Activated CD4-positive, alpha-beta memory T cell treated with anti-CD3 and anti-CD28 coated beads, Interleukin-2, amount 10 ng/mL, durations not matched to agents 7 days and 5 days (primary cell): ENCODE results near the gene LRRC74B. TPM values are rescaled to one million over a fixed set of nuclear protein-coding genes. Genes with fewer than 3 reads are reported as not detected.

Experiments used
- CTCF ChIA-PET: fragments of 350-600 bp; sonication (Branson Sonifier 250); formaldehyde crosslinking; loops from one replicate; lab custom pipeline; 2021; ENCODE audit warnings: antibody characterized with exemption, inconsistent platforms; lab: Charles Lee
- POLR2A ChIA-PET: fragments of 350-600 bp; sonication (Branson Sonifier 250); formaldehyde crosslinking; loops from one replicate; lab custom pipeline; 2021; ENCODE audit warnings: antibody characterized with exemption; lab: Charles Lee
- DNase-seq: peaks from one replicate; pipeline ENCODE4 v3.0.0-alpha.2; 2020
- H3K27ac Mint-ChIP-seq: one replicate; pipeline ENCODE4 v1.8.0; 2021; ENCODE audit warnings: mild to moderate bottlenecking, mixed read lengths
- H3K27me3 Mint-ChIP-seq: one replicate; pipeline ENCODE4 v1.8.0; 2021; ENCODE audit warnings: mixed read lengths
- H3K36me3 Mint-ChIP-seq: one replicate; pipeline ENCODE4 v1.8.0; 2021; ENCODE audit warnings: low read depth, mixed read lengths
- H3K4me1 Mint-ChIP-seq: one replicate; pipeline ENCODE4 v1.8.0; 2021; ENCODE audit warnings: mixed read lengths
- H3K4me3 Mint-ChIP-seq: one replicate; pipeline ENCODE4 v1.8.0; 2021; ENCODE audit warnings: mild to moderate bottlenecking, mixed read lengths
- H3K9me3 Mint-ChIP-seq: one replicate; pipeline ENCODE4 v1.8.0; 2021; ENCODE audit warnings: mixed read lengths
- total RNA-seq, 2 experiments: library from RNA; stranded (reverse); gene quantifications; one replicate each; pipeline ENCODE4 v1.2.3, GENCODE V29; 2021

LRRC74B gene
- total RNA-seq, 2 experiments from 2014 or later = not detected

- ChIA-PET CTCF (no interaction called here), POLR2A (interaction anchor here (1.9 kb wide), 1 partner anchor 16 kb away, joined by 5 read pairs; the partner anchor contains the start of gene THAP7)
- no peak for DNase-seq
- H3K27ac Mint-ChIP-seq = no peak overlapping the region
- peaks cover 15% of the 10 kb centered on the region for H3K4me1 Mint-ChIP-seq
- H3K36me3 Mint-ChIP-seq = no peaks in the 10 kb centered on the region
- peaks cover 5% of the 10 kb centered on the region for H3K27me3 Mint-ChIP-seq
- no peaks in the 10 kb centered on the region for H3K9me3 Mint-ChIP-seq
- no peak overlapping the region for H3K4me3 Mint-ChIP-seq
Measured at GRCh38 chr22:21018314-21018713, 27.4 kb upstream of the LRRC74B start.

- Mint-ChIP-seq H3K27ac (no peak overlapping the region), H3K9me3 (no peaks in the 10 kb centered on the region), H3K4me3 (no peak overlapping the region), H3K36me3 (no peaks in the 10 kb centered on the region), H3K4me1 (peaks cover 12% of the 10 kb centered on the region), H3K27me3 (peaks cover 5% of the 10 kb centered on the region)
- DNase-seq = no peak
- ChIA-PET POLR2A (interaction anchor here (0.9 to 1.2 kb wide), 2 partner anchors 11 to 18 kb away, joined by 3 to 6 read pairs; partner anchors contain the start of gene THAP7), CTCF (interaction anchor here (0.6 to 1.3 kb wide), 6 partner anchors 14 to 268 kb away, joined by 3 to 5 read pairs (median 4); no protein-coding TSS in a partner anchor)
Measured at GRCh38 chr22:21020802-21021429, 24.8 kb upstream of the LRRC74B start.

GRCh38 chr22:21022507-21022906, 23.2 kb upstream of the LRRC74B start:
- CTCF ChIA-PET = no interaction called here
- Mint-ChIP-seq H3K36me3 (no peaks in the 10 kb centered on the region), H3K27me3 (no peaks in the 10 kb centered on the region), H3K4me3 (no peak overlapping the region), H3K4me1 (peaks cover 11% of the 10 kb centered on the region), H3K27ac (no peak overlapping the region), H3K9me3 (no peaks in the 10 kb centered on the region)
- POLR2A ChIA-PET = no interaction called here
- DNase-seq = no peak

DNA sequence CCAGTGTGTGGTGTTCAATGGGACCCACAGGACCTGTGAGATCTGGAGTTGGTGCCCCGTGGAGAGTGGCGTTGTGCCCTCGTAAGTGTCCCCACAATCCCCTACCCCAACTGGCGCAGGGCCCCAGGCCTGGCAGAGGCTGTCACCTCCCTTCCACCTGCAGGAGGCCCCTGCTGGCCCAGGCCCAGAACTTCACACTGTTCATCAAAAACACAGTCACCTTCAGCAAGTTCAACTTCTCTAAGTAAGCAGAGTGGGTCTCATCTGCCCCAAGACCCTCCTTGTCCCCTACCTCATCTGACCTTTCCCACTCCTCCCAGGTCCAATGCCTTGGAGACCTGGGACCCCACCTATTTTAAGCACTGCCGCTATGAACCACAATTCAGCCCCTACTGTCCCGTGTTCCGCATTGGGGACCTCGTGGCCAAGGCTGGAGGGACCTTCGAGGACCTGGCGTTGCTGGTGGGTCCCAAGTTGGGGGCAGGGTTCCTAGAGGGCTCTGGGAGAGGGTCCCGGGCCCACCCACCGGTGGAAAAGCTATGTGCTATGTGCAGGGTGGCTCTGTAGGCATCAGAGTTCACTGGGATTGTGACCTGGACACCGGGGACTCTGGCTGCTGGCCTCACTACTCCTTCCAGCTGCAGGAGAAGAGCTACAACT, 22.7 kb upstream of the LRRC74B start:
- no peak overlapping the region for H3K4me3 Mint-ChIP-seq
- no peaks in the 10 kb centered on the region for H3K36me3 Mint-ChIP-seq
- no peak overlapping the region for H3K27ac Mint-ChIP-seq
- POLR2A ChIA-PET = no interaction called here
- CTCF ChIA-PET = no interaction called here
- H3K9me3 Mint-ChIP-seq = no peaks in the 10 kb centered on the region
- peaks cover 11% of the 10 kb centered on the region for H3K4me1 Mint-ChIP-seq
- DNase-seq = no peak
- no peaks in the 10 kb centered on the region for H3K27me3 Mint-ChIP-seq

GRCh38 chr22:21025266-21025665, 20.5 kb upstream of the LRRC74B start:
- H3K4me1 Mint-ChIP-seq = peaks cover 11% of the 10 kb centered on the region
- POLR2A ChIA-PET = no interaction called here
- DNase-seq = peak; percentile 51
- H3K36me3 Mint-ChIP-seq = no peaks in the 10 kb centered on the region
- no peaks in the 10 kb centered on the region for H3K9me3 Mint-ChIP-seq
- no peak overlapping the region for H3K4me3 Mint-ChIP-seq
- no peak overlapping the region for H3K27ac Mint-ChIP-seq
- CTCF ChIA-PET = no interaction called here
- peaks cover 6% of the 10 kb centered on the region for H3K27me3 Mint-ChIP-seq

DNA sequence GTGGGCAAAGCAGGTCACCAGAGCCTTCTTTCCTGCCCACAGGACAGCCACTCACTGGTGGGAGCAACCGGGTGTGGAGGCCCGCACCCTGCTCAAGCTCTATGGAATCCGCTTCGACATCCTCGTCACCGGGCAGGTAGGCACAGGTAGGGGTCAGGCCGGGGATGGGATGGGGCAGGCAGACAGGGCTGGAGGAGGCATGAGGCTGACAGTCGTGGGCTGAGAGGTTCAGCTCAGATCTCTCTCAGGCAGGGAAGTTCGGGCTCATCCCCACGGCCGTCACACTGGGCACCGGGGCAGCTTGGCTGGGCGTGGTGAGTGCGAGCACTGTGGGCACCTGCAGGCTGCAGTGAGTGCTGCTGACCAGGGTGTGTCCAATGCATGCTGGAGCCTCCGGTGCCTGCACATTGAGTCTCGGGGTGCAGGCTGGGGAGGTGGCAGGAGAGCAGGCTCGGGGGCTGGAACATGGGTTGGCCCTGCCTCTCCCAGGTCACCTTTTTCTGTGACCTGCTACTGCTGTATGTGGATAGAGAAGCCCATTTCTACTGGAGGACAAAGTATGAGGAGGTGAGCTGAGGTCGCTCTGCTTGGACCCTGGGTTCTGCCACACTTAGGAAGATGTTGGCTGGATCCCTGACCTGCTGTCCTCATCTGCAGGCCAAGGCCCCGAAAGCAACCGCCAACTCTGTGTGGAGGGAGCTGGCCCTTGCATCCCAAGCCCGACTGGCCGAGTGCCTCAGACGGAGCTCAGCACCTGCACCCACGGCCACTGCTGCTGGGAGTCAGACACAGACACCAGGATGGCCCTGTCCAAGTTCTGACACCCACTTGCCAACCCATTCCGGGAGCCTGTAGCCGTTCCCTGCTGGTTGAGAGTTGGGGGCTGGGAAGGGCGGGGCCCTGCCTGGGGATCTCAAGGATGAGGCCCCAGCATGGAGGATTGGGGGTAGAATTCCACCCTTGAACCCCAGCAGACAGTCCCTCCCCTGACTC, 19.7 kb upstream of the LRRC74B start:
- Mint-ChIP-seq H3K36me3 (no peaks in the 10 kb centered on the region), H3K27me3 (peaks cover 12% of the 10 kb centered on the region), H3K9me3 (no peaks in the 10 kb centered on the region), H3K27ac (no peak overlapping the region), H3K4me1 (peaks cover 11% of the 10 kb centered on the region), H3K4me3 (no peak overlapping the region)
- POLR2A ChIA-PET = no interaction called here
- no peak for DNase-seq
- CTCF ChIA-PET = no interaction called here

DNA sequence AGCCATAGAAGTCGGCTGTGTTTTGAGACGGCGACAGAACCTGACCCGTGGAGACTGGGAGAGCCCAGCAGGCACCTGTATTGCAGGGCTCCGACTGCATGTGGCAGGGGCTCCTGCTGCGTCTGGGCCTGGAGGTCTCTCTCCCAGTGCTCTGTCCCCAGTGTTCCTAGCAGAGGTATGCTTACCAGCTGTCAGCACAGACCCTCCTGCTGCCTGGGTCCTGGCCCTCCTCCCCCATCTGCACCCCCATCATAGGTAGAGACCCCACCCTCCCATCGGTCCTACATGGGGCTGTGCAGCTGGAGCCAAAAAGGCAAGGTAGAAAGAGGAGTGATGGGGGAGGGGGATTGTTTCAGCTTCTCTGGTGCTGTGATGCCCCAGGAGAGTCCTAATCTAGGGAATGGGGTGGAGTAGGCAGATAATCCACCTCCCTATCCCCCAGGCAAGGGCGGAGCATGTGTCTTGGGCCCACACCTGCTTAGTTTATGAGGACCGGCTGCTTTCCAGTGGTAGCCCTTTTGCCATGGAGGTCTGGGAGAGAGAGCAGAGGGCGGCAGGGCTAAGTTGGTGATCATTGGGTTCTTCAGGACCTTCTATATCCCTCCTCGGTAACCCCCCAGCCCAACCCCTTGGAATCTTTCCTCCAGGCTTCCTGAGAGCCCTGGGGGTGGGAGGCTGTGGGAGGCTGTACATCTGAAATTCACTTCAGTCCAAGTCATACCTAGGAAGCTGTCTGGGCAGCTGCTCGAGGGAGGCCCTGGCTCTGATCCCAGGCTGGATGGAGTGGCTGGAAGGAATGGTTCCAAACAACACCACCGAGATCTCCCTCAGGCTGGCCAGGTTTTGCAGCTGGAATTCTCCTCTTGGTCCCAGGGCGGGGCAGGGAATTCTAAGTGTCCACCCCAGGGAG, 18.7 kb upstream of the LRRC74B start:
- H3K4me3 Mint-ChIP-seq = no peak overlapping the region

DNA sequence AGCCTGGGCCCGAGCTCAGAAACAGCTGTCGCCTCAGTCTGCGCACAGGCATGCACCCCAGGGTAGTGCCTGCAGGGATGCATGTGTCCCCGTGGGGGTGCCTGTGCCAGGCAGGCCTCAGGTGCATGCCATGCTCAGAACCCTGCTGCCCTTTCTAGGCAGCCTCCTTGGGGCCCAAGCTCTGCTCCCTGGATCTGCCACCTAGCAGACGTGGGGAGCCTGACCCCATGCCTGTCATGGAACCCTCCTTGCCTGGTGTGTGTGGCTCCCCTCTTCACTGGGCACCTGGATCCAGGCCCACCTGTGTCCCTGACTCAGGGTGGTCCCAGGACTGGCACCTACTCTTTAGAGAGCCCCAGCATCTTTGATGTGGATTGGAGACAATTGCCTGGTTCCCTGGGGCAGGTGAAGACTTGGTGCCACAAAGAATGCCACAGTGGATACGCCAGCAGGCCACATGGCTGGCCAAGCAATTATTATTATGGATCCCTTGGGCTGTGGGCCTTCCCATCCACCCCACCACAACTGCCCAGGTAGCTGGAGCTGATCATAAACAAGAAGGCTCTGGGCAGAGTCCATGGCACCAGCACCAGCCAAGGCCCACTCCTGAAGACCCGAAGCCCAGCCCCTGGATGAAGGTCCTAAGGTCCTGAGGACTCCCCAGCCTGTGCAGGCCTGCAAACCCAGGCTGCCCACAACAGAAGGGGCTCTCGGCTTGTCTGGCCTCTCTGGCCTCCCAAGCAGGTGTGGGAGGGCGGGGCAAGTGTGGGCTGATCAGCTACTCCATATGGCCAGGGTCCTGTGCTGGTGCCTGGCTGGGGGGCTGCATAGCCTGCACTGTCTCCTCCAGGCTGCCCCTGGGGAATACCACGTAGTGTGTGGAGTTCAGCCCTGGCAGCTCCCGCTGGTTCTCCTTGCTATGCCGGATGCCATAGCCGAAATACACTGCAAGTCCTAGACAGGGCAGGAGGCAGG, 17.2 kb upstream of the LRRC74B start:
- ChIA-PET POLR2A (no interaction called here), CTCF (no interaction called here)
- Mint-ChIP-seq H3K27me3 (peaks cover 24% of the 10 kb centered on the region), H3K4me3 (no peak overlapping the region), H3K4me1 (peaks cover 11% of the 10 kb centered on the region), H3K9me3 (no peaks in the 10 kb centered on the region), H3K36me3 (no peaks in the 10 kb centered on the region), H3K27ac (no peak overlapping the region)
- no peak for DNase-seq

More for the DNA sequence above, 18.7 kb upstream of the LRRC74B start:
- no peaks in the 10 kb centered on the region for H3K36me3 Mint-ChIP-seq
- H3K4me1 Mint-ChIP-seq = peaks cover 11% of the 10 kb centered on the region
- H3K27ac Mint-ChIP-seq = no peak overlapping the region
- CTCF ChIA-PET = no interaction called here
- H3K27me3 Mint-ChIP-seq = peaks cover 18% of the 10 kb centered on the region
- H3K9me3 Mint-ChIP-seq = no peaks in the 10 kb centered on the region
- no peak for DNase-seq
- POLR2A ChIA-PET = no interaction called here

DNA sequence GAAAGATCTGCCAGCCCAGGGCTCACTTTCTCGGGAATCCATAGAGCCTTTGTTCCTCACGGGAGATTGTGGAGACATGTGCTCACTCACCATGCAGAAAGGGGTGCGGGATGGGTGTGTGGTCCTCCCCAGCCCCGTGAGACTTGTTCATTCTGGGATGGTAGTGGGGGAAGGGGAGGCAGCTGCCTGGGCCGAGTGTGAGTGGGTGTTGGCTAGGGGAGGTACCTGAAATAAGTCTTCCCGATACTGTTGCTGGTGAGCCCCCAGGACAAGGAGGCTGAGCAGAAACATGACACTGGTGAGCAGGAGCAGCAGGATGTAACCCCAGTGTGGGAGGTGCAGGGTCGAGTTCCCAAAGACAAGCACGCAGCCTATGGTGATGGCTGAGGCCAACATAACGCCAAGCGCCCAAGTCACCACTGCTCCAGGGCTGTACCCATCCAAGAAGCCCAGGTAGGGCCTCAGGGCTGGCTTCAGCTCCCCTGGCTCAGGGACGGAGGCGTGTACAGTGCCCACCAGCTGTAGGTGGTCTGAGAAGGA, 16.2 kb upstream of the LRRC74B start:
- Mint-ChIP-seq H3K4me1 (peaks cover 12% of the 10 kb centered on the region), H3K27me3 (peaks cover 31% of the 10 kb centered on the region), H3K4me3 (no peak overlapping the region), H3K9me3 (no peaks in the 10 kb centered on the region), H3K27ac (no peak overlapping the region), H3K36me3 (no peaks in the 10 kb centered on the region)
- no peak for DNase-seq
- CTCF ChIA-PET = no interaction called here
- POLR2A ChIA-PET = no interaction called here

GRCh38 chr22:21030032-21030431, 15.7 kb upstream of the LRRC74B start:
- Mint-ChIP-seq H3K36me3 (no peaks in the 10 kb centered on the region), H3K9me3 (no peaks in the 10 kb centered on the region), H3K27me3 (peaks cover 32% of the 10 kb centered on the region), H3K27ac (no peak overlapping the region), H3K4me1 (peaks cover 10% of the 10 kb centered on the region), H3K4me3 (no peak overlapping the region)
- ChIA-PET CTCF (no interaction called here), POLR2A (no interaction called here)
- no peak for DNase-seq
